MM.1S (cell line): Measurements from ENCODE around the gene NOS1.
"Not testable (repeated sequence)": the region's sequence is repeated elsewhere in the genome, so short reads cannot be mapped to it uniquely, and the experiment has no call there.

ENCODE experiments used
- DNase-seq: peaks from one replicate; pipeline ENCODE4 v3.0.0-alpha.2; 2015
- H2AFZ ChIP-seq: fragments of 300-600 bp; sonication (generic); 2 replicates; pipeline ENCODE4 v1.6.0; 2016; ENCODE audit warnings: antibody characterized with exemption, low read length
- H3F3A ChIP-seq: fragments of 300-600 bp; sonication (generic); 2 replicates; pipeline ENCODE4 v1.6.1; 2016; ENCODE audit warnings: mild to moderate bottlenecking, antibody characterized with exemption, low read length, moderate library complexity, mixed read lengths; ENCODE audit not compliant: insufficient read depth
- H3K27ac ChIP-seq: fragments of 300-600 bp; sonication (generic); 2 replicates; pipeline ENCODE4 v1.5.1; 2016; ENCODE audit warnings: mild to moderate bottlenecking, low read length
- H3K27me3 ChIP-seq: fragments of 300-600 bp; sonication (generic); replicated peaks from 2 replicates; pipeline ENCODE4 v1.6.0; 2016; ENCODE audit warnings: low read length; ENCODE audit not compliant: insufficient read depth
- H3K36me3 ChIP-seq: fragments of 300-600 bp; sonication (generic); replicated peaks from 2 replicates; pipeline ENCODE4 v1.6.1; 2016; ENCODE audit warnings: mild to moderate bottlenecking, low read length, mixed read lengths; ENCODE audit not compliant: insufficient read depth
- H3K4me1 ChIP-seq: fragments of 300-600 bp; sonication (generic); 2 replicates; pipeline ENCODE4 v1.6.1; 2016; ENCODE audit warnings: low read length, mixed read lengths
- H3K4me2 ChIP-seq: fragments of 300-600 bp; sonication (generic); 2 replicates; pipeline ENCODE4 v1.6.0; 2016; ENCODE audit warnings: low read depth, low read length
- H3K4me3 ChIP-seq: fragments of 300-600 bp; sonication (generic); 2 replicates; pipeline ENCODE4 v1.5.1; 2016; ENCODE audit warnings: low read length, mixed read lengths
- H3K79me2 ChIP-seq: fragments of 300-600 bp; sonication (generic); 2 replicates; pipeline ENCODE4 v1.6.1; 2016; ENCODE audit warnings: mixed run types, low read length, mixed read lengths
- H3K9ac ChIP-seq: fragments of 300-600 bp; sonication (generic); 2 replicates; pipeline ENCODE4 v1.6.1; 2016; ENCODE audit warnings: low read length, mixed read lengths
- H3K9me2 ChIP-seq: fragments of 300-600 bp; sonication (generic); replicated peaks from 2 replicates; pipeline ENCODE4 v1.6.1; 2016; ENCODE audit warnings: mild to moderate bottlenecking, low read length, mixed read lengths; ENCODE audit not compliant: insufficient read depth
- H3K9me3 ChIP-seq: fragments of 300-600 bp; sonication (generic); replicated peaks from 2 replicates; pipeline ENCODE4 v1.6.1; 2016; ENCODE audit warnings: mild to moderate bottlenecking, low read length, mixed read lengths; ENCODE audit not compliant: insufficient read depth
- H4K20me1 ChIP-seq: fragments of 300-600 bp; sonication (generic); 2 replicates; pipeline ENCODE4 v1.6.1; 2016; ENCODE audit warnings: mild to moderate bottlenecking, low read length, moderate library complexity, mixed read lengths; ENCODE audit not compliant: insufficient read depth
- CTCF ChIP-seq: fragments of 300-600 bp; sonication (generic); IDR thresholded peaks from 2 replicates; pipeline ENCODE4 v1.5.1; 2016; ENCODE audit warnings: antibody characterized with exemption, low read length, mixed read lengths
- EZH2 ChIP-seq: fragments of 300-600 bp; sonication (generic); optimal IDR thresholded peaks from 2 replicates; pipeline ENCODE3; 2017; ENCODE audit warnings: low read depth, mild to moderate bottlenecking, antibody characterized with exemption, low read length, mixed read lengths
- EZH2phosphoT487 ChIP-seq: fragments of 300-600 bp; sonication (generic); IDR thresholded peaks from 2 replicates; pipeline ENCODE4 v1.6.1; 2018; ENCODE audit warnings: antibody characterized with exemption, low read length

NOS1 gene

GRCh38 chr12:117370588-117370987 lies 9.2 kb upstream of the NOS1 start:
- Histone ChIP-seq H3K9ac (no peak overlapping the region), H3K9me2 (no peaks in the 10 kb centered on the region), H2AFZ (no peak overlapping the region), H3F3A (no peaks in the 10 kb centered on the region), H3K9me3 (no peaks in the 10 kb centered on the region), H3K27ac (no peak overlapping the region), H3K79me2 (no peaks in the 10 kb centered on the region), H3K36me3 (no peaks in the 10 kb centered on the region), H3K4me1 (no peaks in the 10 kb centered on the region), H3K4me3 (no peak overlapping the region), H3K4me2 (no peak overlapping the region), H4K20me1 (no peaks in the 10 kb centered on the region), H3K27me3 (no peaks in the 10 kb centered on the region)
- no peak for DNase-seq
- TF ChIP-seq CTCF (no peak), EZH2 (no peak), EZH2phosphoT487 (no peak)

- not testable (repeated sequence) for H4K20me1 ChIP-seq, H3K27me3 ChIP-seq, DNase-seq, H3K36me3 ChIP-seq, H3K9me2 ChIP-seq, H3F3A ChIP-seq, H3K4me1 ChIP-seq, H3K4me3 ChIP-seq, H3K79me2 ChIP-seq, H3K27ac ChIP-seq, H3K4me2 ChIP-seq, H3K9ac ChIP-seq, H2AFZ ChIP-seq, H3K9me3 ChIP-seq
Measured at GRCh38 chr12:117370000-117370399, 8.6 kb upstream of the NOS1 start.

GRCh38 chr12:117367006-117367638 lies 5.7 kb upstream of the NOS1 start:
- no peak for TF ChIP-seq EZH2phosphoT487
- TF ChIP-seq CTCF: peak; percentile 71
- Histone ChIP-seq H3K4me2 (no peak overlapping the region), H2AFZ (no peak overlapping the region), H3F3A (no peaks in the 10 kb centered on the region), H3K79me2 (no peaks in the 10 kb centered on the region), H3K9me2 (no peaks in the 10 kb centered on the region), H3K4me1 (no peaks in the 10 kb centered on the region), H3K36me3 (no peaks in the 10 kb centered on the region), H3K27me3 (peaks cover 13% of the 10 kb centered on the region), H3K27ac (no peak overlapping the region), H3K9me3 (no peaks in the 10 kb centered on the region), H3K4me3 (no peak overlapping the region), H4K20me1 (no peaks in the 10 kb centered on the region), H3K9ac (no peak overlapping the region)
- DNase-seq: peak; percentile 47

- H3K36me3 ChIP-seq: no peaks in the 10 kb centered on the region
Measured at GRCh38 chr12:117365049-117365616, 3.7 kb upstream of the NOS1 start.

More at GRCh38 chr12:117365049-117365616, 3.7 kb upstream of the NOS1 start:
- Histone ChIP-seq H3K4me3 (no peak overlapping the region), H3K4me1 (no peaks in the 10 kb centered on the region), H2AFZ (no peak overlapping the region), H3K27me3 (peaks cover 13% of the 10 kb centered on the region), H4K20me1 (no peaks in the 10 kb centered on the region), H3K9me3 (no peaks in the 10 kb centered on the region), H3K9me2 (no peaks in the 10 kb centered on the region), H3F3A (no peaks in the 10 kb centered on the region), H3K79me2 (no peaks in the 10 kb centered on the region), H3K27ac (no peak overlapping the region), H3K4me2 (no peak overlapping the region), H3K9ac (no peak overlapping the region)
- no peak for TF ChIP-seq CTCF
- TF ChIP-seq EZH2phosphoT487: no peak
- no peak for DNase-seq
